ENCODE measurements around the gene DNAJC3. TPM values are rescaled to one million over a fixed set of nuclear protein-coding genes. Genes with fewer than 3 reads are reported as not detected.
"Not testable (repeated sequence)": the region's sequence is repeated elsewhere in the genome, so short reads cannot be mapped to it uniquely, and the experiment has no call there.

The DNAJC3 gene
- total RNA-seq, 1 donor from 2014 or later: 21.7 TPM

DNA sequence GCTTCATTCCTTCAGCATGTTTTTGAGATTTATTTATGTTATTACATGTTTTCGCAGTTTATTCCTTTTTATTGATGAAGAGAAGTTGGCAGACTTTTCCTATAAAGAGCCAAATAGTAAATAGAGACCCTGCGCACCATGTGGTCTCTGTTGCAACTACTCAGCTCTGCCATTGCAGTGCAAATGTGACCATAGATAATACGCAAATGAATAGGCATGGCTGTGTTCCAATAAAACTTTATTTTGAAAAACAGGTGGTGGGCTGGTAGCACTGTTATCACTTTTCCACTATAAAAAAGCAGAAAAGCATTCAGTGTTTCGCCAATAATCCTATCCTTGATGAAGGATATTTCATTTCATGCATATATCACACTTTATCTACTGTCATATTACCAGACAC, 95.0 kb downstream of the DNAJC3 start:
- TF ChIP-seq, protein P1, sequence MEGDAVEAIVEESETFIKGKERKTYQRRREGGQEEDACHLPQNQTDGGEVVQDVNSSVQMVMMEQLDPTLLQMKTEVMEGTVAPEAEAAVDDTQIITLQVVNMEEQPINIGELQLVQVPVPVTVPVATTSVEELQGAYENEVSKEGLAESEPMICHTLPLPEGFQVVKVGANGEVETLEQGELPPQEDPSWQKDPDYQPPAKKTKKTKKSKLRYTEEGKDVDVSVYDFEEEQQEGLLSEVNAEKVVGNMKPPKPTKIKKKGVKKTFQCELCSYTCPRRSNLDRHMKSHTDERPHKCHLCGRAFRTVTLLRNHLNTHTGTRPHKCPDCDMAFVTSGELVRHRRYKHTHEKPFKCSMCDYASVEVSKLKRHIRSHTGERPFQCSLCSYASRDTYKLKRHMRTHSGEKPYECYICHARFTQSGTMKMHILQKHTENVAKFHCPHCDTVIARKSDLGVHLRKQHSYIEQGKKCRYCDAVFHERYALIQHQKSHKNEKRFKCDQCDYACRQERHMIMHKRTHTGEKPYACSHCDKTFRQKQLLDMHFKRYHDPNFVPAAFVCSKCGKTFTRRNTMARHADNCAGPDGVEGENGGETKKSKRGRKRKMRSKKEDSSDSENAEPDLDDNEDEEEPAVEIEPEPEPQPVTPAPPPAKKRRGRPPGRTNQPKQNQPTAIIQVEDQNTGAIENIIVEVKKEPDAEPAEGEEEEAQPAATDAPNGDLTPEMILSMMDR (IDR thresholded peaks at IDR 0.05; ENCODE audit: unreplicated experiment): no peak
- Mint-ChIP-seq H3K9me3 (peaks cover 3% of the 10 kb centered on the region), H3K27me3 (ENCODE audit: low read depth) (no peaks in the 10 kb centered on the region), H3K4me3 (no peak overlapping the region), H3K36me3 (peaks cover 18% of the 10 kb centered on the region), H3K27ac (no peak overlapping the region), H3K4me1 (no peaks in the 10 kb centered on the region)
- no peak for DNase-seq (ENCODE audit: low spot score in 2 of 2, unreplicated experiment in 2 of 2)

DNA sequence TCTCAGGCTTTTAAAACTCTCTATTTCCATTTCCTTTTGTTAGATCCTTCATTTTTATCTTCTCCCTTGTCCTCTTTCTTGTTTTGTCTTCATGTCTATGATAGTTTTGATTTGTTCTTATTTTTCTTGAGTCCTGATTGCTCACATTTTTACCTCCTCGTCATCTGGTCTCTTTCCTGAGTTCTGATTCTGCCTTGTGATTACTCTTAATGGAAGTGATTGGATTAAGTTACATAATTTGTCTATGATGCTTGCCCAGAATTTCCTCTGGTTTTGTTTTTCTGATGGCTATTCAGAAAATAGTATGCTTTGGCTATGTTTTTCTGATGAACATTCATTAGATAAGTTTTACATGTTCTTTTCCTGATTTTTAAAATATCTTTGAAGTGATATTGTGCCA, 102.6 kb downstream of the DNAJC3 start:
- Mint-ChIP-seq H3K27me3 (ENCODE audit: low read depth) (no peaks in the 10 kb centered on the region), H3K4me3 (no peak overlapping the region), H3K9me3 (peaks cover 8% of the 10 kb centered on the region), H3K36me3 (peaks cover 9% of the 10 kb centered on the region), H3K4me1 (no peaks in the 10 kb centered on the region), H3K27ac (no peak overlapping the region)
- TF ChIP-seq, protein P1 (IDR thresholded peaks at IDR 0.05; ENCODE audit: unreplicated experiment): no peak
- no peak for DNase-seq (ENCODE audit: low spot score in 2 of 2, unreplicated experiment in 2 of 2)

DNA sequence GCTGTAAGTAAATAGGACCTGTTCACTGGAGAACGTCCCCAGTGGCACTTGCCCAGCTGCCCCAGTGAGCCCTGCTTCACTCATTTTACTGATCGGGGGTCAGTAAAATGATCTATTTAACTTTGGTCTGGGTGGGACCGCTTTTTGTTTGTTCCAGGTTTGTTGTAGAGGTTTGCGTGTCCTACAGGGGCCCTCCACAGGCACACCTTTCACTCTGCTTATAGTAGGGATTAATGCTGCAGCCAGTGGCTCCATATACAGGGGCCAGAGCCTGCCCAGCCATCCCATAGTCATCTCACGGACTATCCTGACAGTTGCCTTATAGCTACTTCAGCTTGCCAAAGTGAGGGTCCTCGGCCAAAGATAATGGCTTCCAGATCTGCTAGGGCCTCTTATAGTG, 104.1 kb downstream of the DNAJC3 start:
- Mint-ChIP-seq H3K4me1 (no peaks in the 10 kb centered on the region), H3K27me3 (ENCODE audit: low read depth) (no peaks in the 10 kb centered on the region), H3K4me3 (no peak overlapping the region), H3K9me3 (peaks cover 8% of the 10 kb centered on the region), H3K36me3 (peaks cover 5% of the 10 kb centered on the region), H3K27ac (no peak overlapping the region)
- TF ChIP-seq, protein P1 (IDR thresholded peaks at IDR 0.05; ENCODE audit: unreplicated experiment): no peak
- DNase-seq (ENCODE audit: low spot score in 2 of 2, unreplicated experiment in 2 of 2): no peak

DNA sequence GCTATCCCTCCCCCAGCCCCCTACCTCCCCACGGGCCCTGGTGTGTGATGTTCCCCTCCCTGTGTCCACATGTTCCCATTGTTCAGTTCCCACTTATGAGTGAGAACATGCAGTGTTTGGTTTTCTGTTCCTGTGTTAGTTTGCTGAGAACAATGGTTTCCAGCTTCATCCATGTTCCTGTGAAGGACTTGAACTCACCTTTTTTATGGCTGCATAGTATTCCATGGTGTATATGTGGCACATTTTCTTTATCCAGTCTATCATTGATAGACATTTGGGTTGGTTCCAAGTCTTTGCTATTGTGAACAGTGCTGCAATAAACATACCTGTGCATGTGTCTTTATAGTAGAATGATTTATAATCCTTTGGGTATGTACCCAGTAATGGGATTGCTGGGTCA, 105.0 kb downstream of the DNAJC3 start:
- not testable (repeated sequence) for H3K4me1 Mint-ChIP-seq; H3K4me3 Mint-ChIP-seq; H3K9me3 Mint-ChIP-seq; H3K27ac Mint-ChIP-seq; H3K27me3 Mint-ChIP-seq (ENCODE audit: low read depth); DNase-seq (ENCODE audit: low spot score in 2 of 2, unreplicated experiment in 2 of 2)
- peaks cover 12% of the 10 kb centered on the region for H3K36me3 Mint-ChIP-seq

DNA sequence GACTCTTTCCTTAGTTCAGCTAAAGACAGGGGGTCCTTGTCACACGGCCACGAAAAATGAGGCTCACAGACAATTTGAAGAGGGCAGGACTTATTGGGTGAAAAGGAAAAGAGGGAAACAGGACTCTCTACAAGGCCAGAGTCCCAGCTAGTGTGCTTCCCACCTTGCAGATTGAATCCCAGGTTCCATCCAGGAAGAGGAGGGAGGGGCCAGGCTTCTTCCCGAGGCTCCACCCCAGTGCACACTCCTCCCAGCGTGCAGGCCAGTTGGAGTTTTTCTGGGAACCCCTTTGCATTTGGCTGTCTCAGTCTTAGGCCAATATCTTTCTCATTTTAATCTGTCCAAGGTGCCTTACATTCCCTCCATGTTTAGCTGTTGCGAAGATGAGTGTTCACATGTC, 106.8 kb downstream of the DNAJC3 start:
- peak overlapping the region; percentile 79 for H3K27ac Mint-ChIP-seq
- no peak overlapping the region for H3K4me3 Mint-ChIP-seq

DNA sequence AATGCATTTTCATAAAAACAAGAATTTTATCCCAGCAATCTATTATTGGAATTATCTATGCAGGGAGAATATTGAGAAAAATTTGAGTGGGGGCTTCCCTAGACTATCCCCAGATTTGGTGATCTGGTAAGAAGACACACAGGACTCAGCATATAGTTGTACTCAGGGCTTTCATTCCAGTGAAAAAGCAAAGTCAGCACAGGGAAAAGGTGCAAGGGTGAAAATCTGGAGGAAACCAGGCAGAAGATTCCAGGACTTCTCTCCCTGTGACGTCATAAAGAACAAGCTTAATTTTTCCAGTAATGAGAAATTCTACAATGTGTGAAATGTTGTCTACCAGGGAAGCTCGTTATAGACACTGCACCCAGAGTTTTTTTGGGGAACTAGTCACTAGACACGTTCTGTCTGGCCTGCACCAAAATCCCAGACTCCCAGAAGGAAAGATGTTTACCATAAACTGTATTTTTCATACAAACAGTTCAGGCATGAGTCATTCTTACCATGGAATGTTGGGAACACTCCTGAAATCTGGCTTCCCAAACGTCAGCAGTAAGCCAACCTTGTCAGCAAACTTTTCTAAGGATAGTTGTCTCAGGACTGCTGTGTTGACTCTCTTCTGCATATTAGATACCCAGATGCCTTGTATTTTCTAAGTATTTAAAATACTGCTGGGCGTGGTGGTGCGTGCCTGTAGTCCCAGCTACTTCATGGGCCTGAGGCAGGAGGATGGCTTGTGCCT, 107.4 kb downstream of the DNAJC3 start:
- DNase-seq (ENCODE audit: low spot score in 2 of 2, unreplicated experiment in 2 of 2): no peak
- Mint-ChIP-seq H3K4me1 (no peaks in the 10 kb centered on the region), H3K27me3 (ENCODE audit: low read depth) (no peaks in the 10 kb centered on the region), H3K4me3 (no peak overlapping the region), H3K9me3 (peaks cover 11% of the 10 kb centered on the region), H3K36me3 (peaks cover 19% of the 10 kb centered on the region), H3K27ac (peak overlapping the region; percentile 79)
- TF ChIP-seq, protein P1 (IDR thresholded peaks at IDR 0.05; ENCODE audit: unreplicated experiment): no peak

More for the DNA sequence above, 106.8 kb downstream of the DNAJC3 start:
- Mint-ChIP-seq H3K9me3 (peaks cover 8% of the 10 kb centered on the region), H3K4me1 (no peaks in the 10 kb centered on the region), H3K36me3 (peaks cover 13% of the 10 kb centered on the region), H3K27me3 (ENCODE audit: low read depth) (no peaks in the 10 kb centered on the region)
- TF ChIP-seq, protein P1 (IDR thresholded peaks at IDR 0.05; ENCODE audit: unreplicated experiment): no peak
- DNase-seq (ENCODE audit: low spot score in 2 of 2, unreplicated experiment in 2 of 2): no peak
